SKM-1 treated with dmso at 0.1 percent for 144 hours (cell line): ENCODE results near the gene TNIK.

ENCODE experiments used
- DNase-seq: peaks from one replicate; lab custom pipeline; 2025; ENCODE audit not compliant: unreplicated experiment; lab: John Stamatoyannopoulos, UW

Gene TNIK

GRCh38 chr3:171237009-171237385 lies 223.2 kb downstream of the TNIK start:
- no peak for DNase-seq

GRCh38 chr3:171236265-171237008 lies 223.8 kb downstream of the TNIK start:
- DNase-seq, result no peak

- DNase-seq, result no peak
These were observed 225.8 kb downstream of the TNIK start for GRCh38 chr3:171234298-171235010.

GRCh38 chr3:171231361-171231760 lies 228.8 kb downstream of the TNIK start:
- DNase-seq, result no peak

GRCh38 chr3:171230865-171231264 lies 229.3 kb downstream of the TNIK start:
- DNase-seq, result no peak

- DNase-seq, result no peak
These were observed 231.0 kb downstream of the TNIK start for GRCh38 chr3:171229173-171229572.

GRCh38 chr3:171228240-171228639 lies 232.0 kb downstream of the TNIK start:
- DNase-seq, result no peak

- no peak for DNase-seq
These were observed 232.4 kb downstream of the TNIK start for GRCh38 chr3:171227828-171228227.

- no peak for DNase-seq
These were observed 232.8 kb downstream of the TNIK start for GRCh38 chr3:171227359-171227758.

GRCh38 chr3:171226794-171227193 lies 233.4 kb downstream of the TNIK start:
- no peak for DNase-seq

- DNase-seq, result no peak
These were observed 234.5 kb downstream of the TNIK start for GRCh38 chr3:171225708-171226107.

GRCh38 chr3:171225165-171225564 lies 235.0 kb downstream of the TNIK start:
- no peak for DNase-seq

- DNase-seq, result no peak
These were observed 236.8 kb downstream of the TNIK start for GRCh38 chr3:171223396-171223795.

GRCh38 chr3:171222995-171223394 lies 237.2 kb downstream of the TNIK start:
- no peak for DNase-seq

GRCh38 chr3:171221597-171221996 lies 238.6 kb downstream of the TNIK start:
- DNase-seq, result no peak

- DNase-seq, result no peak
These were observed 239.1 kb downstream of the TNIK start for GRCh38 chr3:171221104-171221503.

GRCh38 chr3:171219258-171219657 lies 240.9 kb downstream of the TNIK start:
- DNase-seq, result peak; percentile 4

GRCh38 chr3:171218069-171218468 lies 242.1 kb downstream of the TNIK start:
- DNase-seq, result no peak

GRCh38 chr3:171213907-171214306 lies 246.3 kb downstream of the TNIK start:
- no peak for DNase-seq

GRCh38 chr3:171213178-171213577 lies 247.0 kb downstream of the TNIK start:
- no peak for DNase-seq

GRCh38 chr3:171212648-171213047 lies 247.6 kb downstream of the TNIK start:
- no peak for DNase-seq

GRCh38 chr3:171206283-171206682 lies 253.9 kb downstream of the TNIK start:
- DNase-seq, result no peak

GRCh38 chr3:171204942-171205341 lies 255.3 kb downstream of the TNIK start:
- no peak for DNase-seq
